Testis (tissue), 3 donors: ENCODE measurements around the gene PSME1. TPM values are rescaled to one million over a fixed set of nuclear protein-coding genes. Genes with fewer than 3 reads are reported as not detected.

Experiments used
- DNase-seq: peaks from one replicate; pipeline ENCODE4 v3.0.0-alpha.2; 2019
- H3K27ac ChIP-seq, 2 donors: fragments of 200-600 bp; sonication (generic); one replicate each; pipeline ENCODE4 v1.5.1; 2019
- H3K27me3 ChIP-seq: fragments of 200-600 bp; sonication (generic); one replicate; pipeline ENCODE4 v1.5.1; 2019
- H3K36me3 ChIP-seq: fragments of 200-600 bp; sonication (generic); one replicate; pipeline ENCODE4 v1.5.1; 2017; ENCODE audit warnings: low read depth; ENCODE audit errors: missing control alignments
- H3K4me1 ChIP-seq: fragments of 200-600 bp; sonication (generic); one replicate; pipeline ENCODE4 v1.5.1; 2019
- H3K4me3 ChIP-seq, 2 donors: fragments of 200-600 bp; sonication (generic); one replicate each; pipeline ENCODE4 v1.5.1; 2017 to 2019
- H3K9me3 ChIP-seq: fragments of 200-600 bp; sonication (generic); one replicate; pipeline ENCODE4 v1.5.1; 2017
- CTCF ChIP-seq, 3 experiments: fragments of 450-650 bp in 2 of 3; fragments of 200-600 bp in 1 of 3; sonication (generic) in 1 of 3; IDR thresholded peaks; one replicate each; pipeline ENCODE4 v1.5.1; 2016 to 2019; ENCODE audit warnings: antibody characterized with exemption in 3 of 3, mild to moderate bottlenecking in 2 of 3, moderate library complexity in 1 of 3
- POLR2A ChIP-seq: fragments of 450-650 bp; IDR thresholded peaks from one replicate; pipeline ENCODE4 v1.6.1; 2017; ENCODE audit warnings: antibody characterized with exemption, mild to moderate bottlenecking, moderate library complexity
- WGBS, 2 donors: methylation state at CpG; one replicate each; pipeline ENCODE4 v1.1.5; 2018; 5-methylcytosine and 5-hydroxymethylcytosine counted together
- intact Hi-C: fragments of 100-400 bp; cut with DNase I; formaldehyde crosslinking; loops from one replicate; pipeline ENCODE4 v1.15.1; 2023; ENCODE audit warnings: low total_unique reads
- microRNA-seq, 2 donors: library from miRNA; unstranded; fragments of <30 nt; microRNA quantifications; one replicate each; pipeline ENCODE4, GENCODE V29; 2016; ENCODE audit warnings: borderline number of aligned reads in 2 of 2, borderline replicate concordance in 1 of 2
- polyA plus RNA-seq: library from polyadenylated mRNA; stranded (reverse); fragments of 350-450 nt; fragmentation: Illumina TruSeq; extraction: RNeasy Lipid Tissue Mini Kit (QIAGEN cat#74804); gene quantifications from one replicate; pipeline ENCODE4 v1.2.3, GENCODE V29; 2014; ENCODE audit warnings: low read depth, low replicate concordance; ENCODE audit not compliant: insufficient read depth
- small RNA-seq, 2 donors: library from RNA; depleted of rRNA; stranded (forward); fragments of <200 nt; gene quantifications; one replicate each; pipeline ENCODE3, GENCODE V24; 2016
- total RNA-seq, 2 donors: library from RNA; depleted of rRNA; stranded (reverse); fragments of >200 nt; gene quantifications; one replicate each; pipeline ENCODE4 v1.2.3, GENCODE V29; 2016

PSME1 gene
- total and polyA plus RNA-seq, 3 donors from 2014 or later, result 43.3 to 101 (median 63.9) TPM

- intact Hi-C loops, result no loop called here
- 87 to 92% methylated on average over 2 of the region's 2 CpGs for WGBS, 2 donors
- Histone ChIP-seq H3K27me3 (no peaks in the 10 kb centered on the region), H3K4me1 (peaks cover 9% of the 10 kb centered on the region), H3K4me3 (no peak overlapping the region), H3K9me3 (no peaks in the 10 kb centered on the region), H3K27ac (peak overlapping the region in 1 of 2 donors; percentile 44), H3K36me3 (no peaks in the 10 kb centered on the region)
- TF ChIP-seq POLR2A (no peak), CTCF (IDR thresholded peaks at IDR 0.05) (no peak)
- no peak for DNase-seq
Measured at GRCh38 chr14:24187539-24187915, 51.5 kb downstream of the PSME1 start.

Small RNAs within 50 kb of the gene (microRNA-seq; reads per million reads assigned to microRNA genes)
- 0 reads per million in 2 donors for gene MIR7703

Small RNAs within 50 kb of the gene (small RNA-seq; reads per million reads assigned to genes)
- gene IPO4 (0 to 0.19 reads per million in 2 donors), gene IRF9 (0 reads per million in 2 donors), gene RNA5SP383 (0.37 to 0.47 reads per million in 2 donors)

Other genes with a start within 250 kb of the PSME1 start
Only the 30 nearest of the 31 such genes appear.
- gene DHRS4, start 182.4 kb upstream of the PSME1 start, total RNA-seq, result 10 to 100 TPM; 33.6 to 41.8 TPM
- gene DHRS4, start 182.4 kb upstream of the PSME1 start, polyA plus RNA-seq, result 26.0 TPM
- 10 to 100 TPM; 15.7 to 23.4 TPM for gene DHRS4L2, start 147.3 kb upstream of the PSME1 start, total RNA-seq
- 22.4 TPM for gene DHRS4L2, start 147.3 kb upstream of the PSME1 start, polyA plus RNA-seq
- 1 to 10 TPM; 7.7 to 8.6 TPM for gene CARMIL3, start 84.2 kb upstream of the PSME1 start, total RNA-seq
- 6.8 TPM for gene CARMIL3, start 84.2 kb upstream of the PSME1 start, polyA plus RNA-seq
- gene CPNE6, start 64.6 kb upstream of the PSME1 start, total RNA-seq, result under 1 TPM; 0.12 to 0.71 TPM
- 5.7 TPM for gene CPNE6, start 64.6 kb upstream of the PSME1 start, polyA plus RNA-seq
- gene PCK2, start 41.9 kb upstream of the PSME1 start, total RNA-seq, result 10 to 100 TPM; 20.7 to 30.6 TPM
- 43.6 TPM for gene PCK2, start 41.9 kb upstream of the PSME1 start, polyA plus RNA-seq
- gene DCAF11, start 21.4 kb upstream of the PSME1 start, total RNA-seq, result 10 to 100 TPM; 67.6 to 68.0 TPM
- 77.4 TPM for gene DCAF11, start 21.4 kb upstream of the PSME1 start, polyA plus RNA-seq
- gene NRL, start 21.2 kb upstream of the PSME1 start, total RNA-seq, result 1 to 10 TPM; 6.6 to 8.3 TPM
- gene NRL, start 21.2 kb upstream of the PSME1 start, polyA plus RNA-seq, result 8.2 TPM
- gene FITM1, start 5.5 kb upstream of the PSME1 start, total RNA-seq, result 1 to 10 TPM; 2.2 to 3.5 TPM
- 3.7 TPM for gene FITM1, start 5.5 kb upstream of the PSME1 start, polyA plus RNA-seq
- 10 to 100 TPM; 15.2 to 23.9 TPM for gene EMC9, start 5.4 kb downstream of the PSME1 start, total RNA-seq
- gene EMC9, start 5.4 kb downstream of the PSME1 start, polyA plus RNA-seq, result 33.7 TPM
- 10 to 100 TPM; 49.8 to 78.1 TPM for gene PSME2, start 10.4 kb downstream of the PSME1 start, total RNA-seq
- gene PSME2, start 10.4 kb downstream of the PSME1 start, polyA plus RNA-seq, result 122 TPM
- gene RNF31, start 11.3 kb downstream of the PSME1 start, total RNA-seq, result 10 to 100 TPM; 94.5 to 96.8 TPM
- 71.0 TPM for gene RNF31, start 11.3 kb downstream of the PSME1 start, polyA plus RNA-seq
- 10 to 100 TPM; 45.7 to 56.2 TPM for gene IRF9, start 25.1 kb downstream of the PSME1 start, total RNA-seq
- 74.8 TPM for gene IRF9, start 25.1 kb downstream of the PSME1 start, polyA plus RNA-seq
- 10 to 100 TPM; 27.7 to 55.9 TPM for gene REC8, start 35.9 kb downstream of the PSME1 start, total RNA-seq
- gene REC8, start 35.9 kb downstream of the PSME1 start, polyA plus RNA-seq, result 58.8 TPM
- gene IPO4, start 52.6 kb downstream of the PSME1 start, total RNA-seq, result 100 to 1,000 TPM in 1 of 2 donors, 10 to 100 TPM in 1; 85.9 to 140 TPM
- 156 TPM for gene IPO4, start 52.6 kb downstream of the PSME1 start, polyA plus RNA-seq
- 10 to 100 TPM; 45.0 to 50.0 TPM for gene TM9SF1, start 59.2 kb downstream of the PSME1 start, total RNA-seq
- gene TM9SF1, start 59.2 kb downstream of the PSME1 start, polyA plus RNA-seq, result 53.2 TPM
- 10 to 100 TPM; 19.4 to 27.4 TPM for gene TSSK4, start 69.5 kb downstream of the PSME1 start, total RNA-seq
- 78.2 TPM for gene TSSK4, start 69.5 kb downstream of the PSME1 start, polyA plus RNA-seq
- 100 to 1,000 TPM in 1 of 2 donors, 10 to 100 TPM in 1; 52.9 to 111 TPM for gene CHMP4A, start 77.3 kb downstream of the PSME1 start, total RNA-seq
- 56.3 TPM for gene CHMP4A, start 77.3 kb downstream of the PSME1 start, polyA plus RNA-seq
- gene MDP1, start 79.9 kb downstream of the PSME1 start, total RNA-seq, result 10 to 100 TPM; 17.3 to 19.5 TPM
- 20.1 TPM for gene MDP1, start 79.9 kb downstream of the PSME1 start, polyA plus RNA-seq
- 100 to 1,000 TPM in 1 of 2 donors, 10 to 100 TPM in 1; 94.6 to 110 TPM for gene NEDD8, start 96.2 kb downstream of the PSME1 start, total RNA-seq
- gene NEDD8, start 96.2 kb downstream of the PSME1 start, polyA plus RNA-seq, result 180 TPM
- gene GMPR2, start 96.7 kb downstream of the PSME1 start, total RNA-seq, result 10 to 100 TPM; 30.0 to 42.2 TPM
- gene GMPR2, start 96.7 kb downstream of the PSME1 start, polyA plus RNA-seq, result 49.9 TPM
- 10 to 100 TPM; 27.5 to 32.1 TPM for gene TINF2, start 106.4 kb downstream of the PSME1 start, total RNA-seq
- gene TINF2, start 106.4 kb downstream of the PSME1 start, polyA plus RNA-seq, result 45.6 TPM
- gene TGM1, start 127.0 kb downstream of the PSME1 start, total RNA-seq, result 10 to 100 TPM in 1 of 2 donors, 1 to 10 TPM in 1; 3.6 to 10.5 TPM
- gene TGM1, start 127.0 kb downstream of the PSME1 start, polyA plus RNA-seq, result 5.4 TPM
- 10 to 100 TPM; 70.9 to 90.2 TPM for gene RABGGTA, start 135.4 kb downstream of the PSME1 start, total RNA-seq
- 33.5 TPM for gene RABGGTA, start 135.4 kb downstream of the PSME1 start, polyA plus RNA-seq
- 10 to 100 TPM; 22.5 to 24.6 TPM for gene DHRS1, start 163.6 kb downstream of the PSME1 start, total RNA-seq
- 19.2 TPM for gene DHRS1, start 163.6 kb downstream of the PSME1 start, polyA plus RNA-seq
- 10 to 100 TPM; 25.0 to 27.6 TPM for gene NOP9, start 163.7 kb downstream of the PSME1 start, total RNA-seq
- gene NOP9, start 163.7 kb downstream of the PSME1 start, polyA plus RNA-seq, result 20.1 TPM
- 1 to 10 TPM; 3.8 to 6.6 TPM for gene CIDEB, start 171.8 kb downstream of the PSME1 start, total RNA-seq
- 7.0 TPM for gene CIDEB, start 171.8 kb downstream of the PSME1 start, polyA plus RNA-seq
- 10 to 100 TPM; 23.4 to 28.1 TPM for gene LTB4R2, start 173.9 kb downstream of the PSME1 start, total RNA-seq
- 4.2 TPM for gene LTB4R2, start 173.9 kb downstream of the PSME1 start, polyA plus RNA-seq
- gene LTB4R, start 175.3 kb downstream of the PSME1 start, total RNA-seq, result 10 to 100 TPM; 10.3 to 10.9 TPM
- 5.5 TPM for gene LTB4R, start 175.3 kb downstream of the PSME1 start, polyA plus RNA-seq
- 10 to 100 TPM; 13.9 to 23.1 TPM for gene ADCY4, start 198.9 kb downstream of the PSME1 start, total RNA-seq
- gene ADCY4, start 198.9 kb downstream of the PSME1 start, polyA plus RNA-seq, result 10.0 TPM
- 10 to 100 TPM in 1 of 2 donors, 1 to 10 TPM in 1; 3.2 to 11.3 TPM for gene RIPK3, start 203.8 kb downstream of the PSME1 start, total RNA-seq
- gene RIPK3, start 203.8 kb downstream of the PSME1 start, polyA plus RNA-seq, result 2.8 TPM